ENCODE data around the gene ZDHHC7.

Gene ZDHHC7

GRCh38 chr16:84933774-84934631 is 77.3 kb downstream of the ZDHHC7 start:
- DNase-seq = no peak

- no peak for DNase-seq
These were observed 78.7 kb downstream of the ZDHHC7 start for GRCh38 chr16:84932681-84933080.

- no peak for DNase-seq
These were observed 79.8 kb downstream of the ZDHHC7 start for GRCh38 chr16:84931506-84931905.

GRCh38 chr16:84931107-84931494 is 80.2 kb downstream of the ZDHHC7 start:
- no peak for DNase-seq

DNA sequence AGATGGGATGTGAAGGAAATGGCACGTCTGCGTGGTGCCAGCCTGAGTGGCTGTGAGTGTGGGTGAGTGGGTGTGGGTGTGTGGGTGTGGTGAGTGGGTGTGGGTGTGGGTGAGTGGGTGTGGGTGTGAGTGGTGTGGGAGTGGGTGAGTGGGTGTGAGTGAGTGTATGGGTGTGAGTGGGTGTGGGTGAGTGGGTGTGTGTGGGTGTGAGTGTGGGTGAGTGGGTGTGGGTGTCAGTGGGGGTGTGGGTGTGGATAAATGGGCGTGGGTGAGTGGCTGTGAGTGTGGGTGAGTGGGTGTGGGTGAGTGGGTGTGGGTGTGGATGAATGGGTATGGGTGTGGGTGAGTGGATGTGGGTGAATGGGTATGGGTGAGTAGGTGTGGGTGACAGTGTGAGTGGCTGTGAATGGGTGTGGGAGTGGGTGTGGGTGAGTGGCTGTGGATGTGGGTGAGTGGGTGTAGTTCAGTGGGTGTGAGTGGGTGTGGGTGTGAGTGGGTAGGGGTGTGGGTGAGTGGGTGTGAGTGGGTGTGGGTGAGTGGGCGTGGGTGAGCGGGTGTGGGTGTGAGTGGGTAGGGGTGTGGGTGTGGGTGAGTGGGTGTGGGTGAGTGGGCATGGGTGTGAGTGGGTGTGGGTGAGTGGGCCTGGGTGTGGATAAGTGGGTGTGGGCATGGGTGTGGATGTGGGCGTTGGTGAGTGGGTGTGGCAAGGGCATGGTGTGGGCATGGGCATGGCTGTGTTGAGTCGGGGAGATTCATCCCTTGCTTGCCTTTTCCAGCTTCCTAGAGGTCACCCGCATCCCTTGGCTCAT is 80.8 kb downstream of the ZDHHC7 start:
- no peak for DNase-seq

DNA sequence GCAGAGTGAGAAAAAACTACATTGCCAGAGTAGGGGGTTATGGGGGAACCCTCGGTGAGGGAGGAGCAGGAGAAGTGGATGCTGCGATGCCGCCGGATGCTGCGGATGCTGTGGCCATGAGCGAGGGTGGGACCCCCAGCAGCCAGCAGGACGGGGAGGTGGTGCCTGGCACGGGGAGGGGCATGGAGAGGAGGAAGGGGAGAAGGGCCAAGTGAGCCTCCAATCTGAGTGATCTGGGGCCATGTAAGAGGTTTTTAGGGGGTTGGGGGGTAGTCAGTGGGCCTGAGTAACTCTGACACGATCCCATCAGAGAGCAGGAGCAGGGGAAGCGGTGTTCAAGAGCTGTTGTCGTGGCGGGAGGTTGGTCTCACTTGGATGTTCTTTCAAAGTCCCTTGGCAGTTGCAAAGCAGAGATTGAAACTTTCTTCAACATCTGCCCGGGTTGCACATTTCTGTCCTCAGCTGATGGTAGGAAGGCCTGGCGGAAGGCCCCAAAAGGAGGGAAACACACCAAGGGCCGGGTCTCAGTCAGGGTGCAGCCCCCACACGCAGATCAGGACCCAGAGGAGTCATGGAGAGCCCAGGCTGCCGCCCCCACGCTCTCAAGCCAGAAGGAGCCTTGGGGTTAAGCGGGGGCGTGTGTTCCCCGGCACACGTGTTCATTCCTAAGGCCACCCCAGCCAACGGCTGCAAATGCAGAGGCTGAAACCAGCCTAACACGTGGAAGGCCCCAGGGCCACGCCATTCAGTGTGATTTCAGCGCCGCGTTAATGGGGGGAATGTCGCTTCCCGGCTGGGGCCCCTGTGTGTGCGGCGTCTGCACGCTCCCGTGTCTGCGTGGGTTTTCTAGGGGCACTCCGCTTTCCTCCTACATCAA is 81.7 kb downstream of the ZDHHC7 start:
- DNase-seq = no peak

GRCh38 chr16:84928679-84929420 is 82.5 kb downstream of the ZDHHC7 start:
- no peak for DNase-seq

GRCh38 chr16:84927621-84928591 is 83.4 kb downstream of the ZDHHC7 start:
- no peak for DNase-seq

- DNase-seq = no peak
These were observed 84.9 kb downstream of the ZDHHC7 start for GRCh38 chr16:84926462-84926861.

- no peak for DNase-seq
These were observed 85.5 kb downstream of the ZDHHC7 start for GRCh38 chr16:84925773-84926372.

- DNase-seq = no peak
These were observed 86.1 kb downstream of the ZDHHC7 start for GRCh38 chr16:84925092-84925772.

- no peak for DNase-seq
These were observed 86.8 kb downstream of the ZDHHC7 start for GRCh38 chr16:84924331-84925091.
